Activated CD4-positive, CD25-positive, alpha-beta regulatory T cell treated with anti-CD3 and anti-CD28 coated beads, Interleukin-2, amount 50 U/mL, for 72 hours (primary cell): ENCODE results near the gene RAI14.
A peak's percentile ranks its signal among the peaks of the same experiment; 100 is the strongest.

Experiments used
- DNase-seq: peaks from one replicate; pipeline ENCODE4 v3.0.0; 2021

The RAI14 gene

GRCh38 chr5:34831303-34831702 lies 175.2 kb downstream of the RAI14 start:
- no peak for DNase-seq

- DNase-seq = no peak
These were observed 176.4 kb downstream of the RAI14 start for GRCh38 chr5:34832568-34832967.

- no peak for DNase-seq
These were observed 177.0 kb downstream of the RAI14 start for GRCh38 chr5:34833090-34833489.

- no peak for DNase-seq
These were observed 178.1 kb downstream of the RAI14 start for GRCh38 chr5:34833976-34834793.

GRCh38 chr5:34834794-34835089 lies 178.6 kb downstream of the RAI14 start:
- DNase-seq = no peak

GRCh38 chr5:34835664-34836063 lies 179.5 kb downstream of the RAI14 start:
- no peak for DNase-seq

GRCh38 chr5:34838785-34839714 lies 182.9 kb downstream of the RAI14 start, which contains the start of gene TTC23L:
TSS of gene TTC23L (plus strand) at chr5:34839164. CDS start at chr5:34840672, 1,508 bp downstream.
- DNase-seq = peak; percentile 88

- DNase-seq = no peak
These were observed 185.7 kb downstream of the RAI14 start for GRCh38 chr5:34841816-34842215.

GRCh38 chr5:34842554-34842953 lies 186.4 kb downstream of the RAI14 start:
- DNase-seq = no peak

GRCh38 chr5:34843497-34843896 lies 187.4 kb downstream of the RAI14 start:
- no peak for DNase-seq

- no peak for DNase-seq
These were observed 188.0 kb downstream of the RAI14 start for GRCh38 chr5:34844106-34844505.

- DNase-seq = no peak
These were observed 188.9 kb downstream of the RAI14 start for GRCh38 chr5:34844999-34845398.

GRCh38 chr5:34847056-34847455 lies 190.9 kb downstream of the RAI14 start:
- no peak for DNase-seq

- no peak for DNase-seq
These were observed 191.4 kb downstream of the RAI14 start for GRCh38 chr5:34847552-34847951.

GRCh38 chr5:34848230-34848629 lies 192.1 kb downstream of the RAI14 start:
- no peak for DNase-seq

- no peak for DNase-seq
These were observed 193.1 kb downstream of the RAI14 start for GRCh38 chr5:34849253-34849652.

GRCh38 chr5:34854459-34855174 lies 198.5 kb downstream of the RAI14 start:
- DNase-seq = no peak

- DNase-seq = no peak
These were observed 201.0 kb downstream of the RAI14 start for GRCh38 chr5:34857161-34857560.

GRCh38 chr5:34857894-34858293 lies 201.8 kb downstream of the RAI14 start:
- DNase-seq = no peak

- DNase-seq = no peak
These were observed 202.7 kb downstream of the RAI14 start for GRCh38 chr5:34858790-34859189.

GRCh38 chr5:34859253-34859652 lies 203.1 kb downstream of the RAI14 start:
- no peak for DNase-seq

- no peak for DNase-seq
These were observed 207.8 kb downstream of the RAI14 start for GRCh38 chr5:34863946-34864345.

GRCh38 chr5:34865091-34865490 lies 209.0 kb downstream of the RAI14 start:
- no peak for DNase-seq
